DMS153 treated with DMSO at 0.1 percent for 48 hours (cell line): ENCODE results near the gene CFL1.

Source experiments
- DNase-seq: peaks from one replicate; lab custom pipeline; 2025; ENCODE audit not compliant: unreplicated experiment; lab: John Stamatoyannopoulos, UW

CFL1 gene

DNA sequence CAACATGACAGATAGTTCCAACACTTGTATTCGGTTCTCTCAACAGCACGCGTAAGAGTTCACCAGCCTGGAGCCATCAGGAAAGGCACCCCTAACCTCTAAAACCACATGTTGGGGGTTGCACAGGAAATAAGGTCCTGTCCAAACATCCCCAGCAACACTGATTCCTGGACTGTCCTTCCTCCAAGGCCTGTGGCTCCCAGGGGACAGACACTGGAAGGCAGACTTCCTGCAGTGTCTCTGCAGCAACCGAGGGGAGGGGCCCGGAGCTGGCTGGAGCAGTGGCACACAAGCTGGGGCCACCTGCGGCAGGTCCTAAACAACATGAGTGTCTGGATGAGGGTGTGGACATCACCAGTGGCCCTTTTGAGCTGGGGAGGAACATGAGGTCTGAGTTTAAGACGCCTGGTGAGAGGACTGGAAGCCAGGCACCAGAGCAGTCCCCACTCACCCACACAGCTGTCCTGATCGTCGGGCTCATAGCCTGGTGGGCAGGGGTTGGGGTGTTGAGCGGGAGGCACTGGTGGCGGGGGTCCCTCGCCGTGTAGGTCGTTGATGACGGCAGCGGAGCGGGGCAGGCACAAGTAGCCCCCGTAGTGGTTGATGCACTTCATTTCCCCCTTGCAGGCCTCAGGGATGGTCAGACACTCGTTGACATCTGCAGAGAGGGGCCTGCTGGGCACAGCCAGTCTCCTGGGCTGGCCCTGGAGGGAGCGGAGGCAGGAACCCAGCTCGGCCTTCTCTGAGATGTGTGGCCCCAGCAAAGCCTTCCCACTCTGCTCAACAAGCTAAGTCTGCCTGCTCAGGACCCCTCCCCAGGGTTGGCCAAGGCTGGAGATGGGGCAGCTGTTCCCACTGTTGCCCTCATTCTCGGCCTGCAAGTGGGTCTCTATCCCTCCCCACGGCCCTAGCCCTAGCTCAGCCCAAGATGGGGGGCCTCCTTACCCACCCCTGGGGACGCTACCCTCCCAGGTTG is 13.0 kb upstream of the CFL1 start:
- peak; percentile 44 for DNase-seq

- no peak for DNase-seq
Measured at GRCh38 chr11:65870307-65870658, 12.3 kb upstream of the CFL1 start.

GRCh38 chr11:65869643-65870306 is 11.8 kb upstream of the CFL1 start:
- DNase-seq: no peak

DNA sequence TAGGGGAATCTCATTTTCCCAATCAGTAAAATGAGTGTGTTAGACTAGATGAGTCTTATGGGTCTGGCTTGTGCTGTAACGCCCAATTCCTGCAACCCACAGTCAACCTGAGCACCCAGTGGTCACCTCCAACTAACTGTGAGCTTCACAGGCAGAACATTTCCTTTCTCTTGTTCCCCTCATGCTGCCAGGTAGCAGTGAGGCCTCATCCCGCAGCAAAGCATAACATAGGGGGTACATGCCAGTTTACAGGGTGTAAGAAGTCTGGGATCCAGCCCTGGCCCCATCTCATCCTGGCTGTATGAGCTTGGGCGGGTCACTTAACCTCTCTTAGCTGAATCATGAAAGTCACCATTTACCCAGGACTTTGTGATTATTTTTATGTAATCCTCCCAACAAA is 10.9 kb upstream of the CFL1 start:
- no peak for DNase-seq

- DNase-seq: no peak
Measured at GRCh38 chr11:65868076-65868667, 10.2 kb upstream of the CFL1 start.

- DNase-seq: no peak
Measured at GRCh38 chr11:65867284-65868071, 9.5 kb upstream of the CFL1 start.

- DNase-seq: no peak
Measured at GRCh38 chr11:65866509-65867283, 8.7 kb upstream of the CFL1 start.

GRCh38 chr11:65865550-65866172 is 7.7 kb upstream of the CFL1 start:
- no peak for DNase-seq

DNA sequence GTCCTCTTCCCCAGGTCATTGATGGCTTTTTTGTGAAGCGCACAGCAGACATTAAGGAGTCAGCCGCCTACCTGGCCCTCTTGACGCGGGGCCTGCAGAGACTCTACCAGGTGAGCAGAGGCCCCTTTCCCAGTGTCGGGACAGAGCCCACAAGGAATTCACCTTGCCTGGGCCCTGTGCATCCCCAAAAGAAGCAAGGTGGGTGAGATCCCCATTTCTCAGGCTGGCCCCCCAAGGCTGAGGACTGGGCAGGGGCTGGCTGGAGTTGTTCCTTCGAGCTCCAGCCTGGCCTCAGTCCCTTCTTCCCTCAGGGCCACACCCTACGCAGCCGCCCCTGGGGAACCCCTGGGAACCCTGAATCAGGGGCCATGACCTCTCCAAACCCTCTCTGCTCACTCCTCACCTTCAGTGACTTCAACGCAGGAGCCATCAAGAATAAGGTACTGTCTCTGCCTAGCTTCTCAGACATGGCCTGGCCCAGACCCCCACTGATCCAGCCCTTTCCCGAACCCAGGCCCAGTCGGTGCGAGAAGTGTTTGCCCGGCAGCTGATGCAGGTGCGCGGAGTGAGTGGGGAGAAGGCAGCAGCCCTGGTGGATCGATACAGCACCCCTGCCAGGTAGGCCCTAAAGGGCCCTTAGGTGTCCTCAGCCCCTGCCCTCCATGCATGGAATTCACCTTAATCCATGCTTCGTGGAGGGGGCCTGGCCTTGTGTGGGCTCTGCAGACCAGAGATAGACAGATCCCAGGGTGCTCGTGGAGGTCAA is 6.9 kb upstream of the CFL1 start:
- DNase-seq: no peak

DNA sequence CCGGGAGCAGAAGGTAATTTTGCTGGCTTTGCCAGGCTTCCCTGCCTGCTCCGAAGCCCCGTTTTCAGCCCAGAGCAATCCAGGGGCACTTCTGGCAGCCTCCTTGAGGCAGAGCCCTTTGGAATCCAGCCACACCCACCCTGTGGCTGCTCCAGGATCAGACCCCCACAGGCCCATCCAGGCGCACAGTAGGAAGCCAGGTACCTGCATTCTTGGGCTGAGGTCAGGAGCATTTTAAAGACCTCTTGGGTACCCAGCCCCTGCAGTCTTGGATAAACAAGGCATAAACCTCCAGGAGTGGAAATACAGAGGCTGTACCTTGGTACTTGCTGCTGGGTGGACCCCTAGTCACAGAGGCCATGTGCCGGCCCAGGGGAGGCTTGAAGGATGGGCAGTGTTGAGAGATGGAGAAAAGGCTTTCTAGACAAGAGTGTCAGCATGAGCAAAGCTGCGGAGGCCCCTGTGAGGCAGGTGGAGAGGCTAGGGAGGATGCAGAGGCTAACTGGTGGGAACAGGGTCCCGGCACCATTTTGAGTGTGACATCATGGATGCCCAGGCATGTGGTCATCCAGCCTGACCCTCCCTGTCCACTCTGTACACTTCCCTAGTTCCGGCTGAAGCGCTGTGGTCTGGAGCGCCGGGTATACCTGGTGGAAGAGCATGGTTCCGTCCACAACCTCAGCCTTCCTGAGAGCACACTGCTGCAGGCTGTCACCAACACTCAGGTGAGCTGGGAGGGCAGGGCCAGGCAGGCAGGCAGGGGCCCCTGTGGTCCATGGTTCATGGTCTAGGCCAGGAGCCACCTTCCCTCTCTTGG is 6.1 kb upstream of the CFL1 start:
- DNase-seq: no peak

DNA sequence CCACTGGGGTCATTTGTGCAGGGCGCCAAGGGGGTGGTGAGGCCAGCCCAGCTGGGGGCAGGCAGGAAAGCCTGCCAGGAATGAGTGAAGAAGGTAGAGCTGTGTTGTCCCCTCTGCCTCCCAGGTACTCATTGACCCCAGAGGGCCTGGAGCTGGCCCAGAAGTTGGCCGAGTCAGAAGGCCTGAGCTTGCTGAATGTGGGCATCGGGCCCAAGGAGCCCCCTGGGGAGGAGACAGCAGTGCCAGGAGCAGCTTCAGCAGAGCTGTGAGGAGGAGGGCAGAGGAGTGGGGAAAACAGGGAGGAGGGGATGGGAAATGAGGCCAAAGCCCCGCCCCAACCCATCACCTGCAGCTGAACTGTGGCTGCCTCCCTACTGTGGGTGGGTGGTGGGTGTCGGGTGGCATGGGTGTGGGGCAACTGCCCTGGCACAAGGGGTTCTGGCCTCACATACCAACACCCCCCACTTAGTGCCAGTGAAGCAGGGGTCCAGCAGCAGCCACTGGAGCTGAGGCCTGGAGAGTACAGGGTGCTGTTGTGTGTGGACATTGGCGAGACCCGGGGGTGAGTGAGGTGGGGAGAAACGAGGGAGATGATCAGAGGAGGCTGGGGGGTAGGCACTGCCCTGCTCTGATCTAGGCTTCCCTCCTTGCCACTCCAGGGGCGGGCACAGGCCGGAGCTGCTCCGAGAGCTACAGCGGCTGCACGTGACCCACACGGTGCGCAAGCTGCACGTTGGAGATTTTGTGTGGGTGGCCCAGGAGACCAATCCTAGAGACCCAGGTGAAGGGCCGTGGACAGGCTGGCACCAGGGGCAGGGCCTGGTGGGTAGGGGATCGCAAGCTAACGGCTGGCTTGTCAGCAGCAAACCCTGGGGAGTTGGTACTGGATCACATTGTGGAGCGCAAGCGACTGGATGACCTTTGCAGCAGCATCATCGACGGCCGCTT is 5.2 kb upstream of the CFL1 start:
- no peak for DNase-seq

- DNase-seq: no peak
Measured at GRCh38 chr11:65862191-65862735, 4.3 kb upstream of the CFL1 start.

- no peak for DNase-seq
Measured at GRCh38 chr11:65861533-65862183, 3.7 kb upstream of the CFL1 start.

- DNase-seq: no peak
Measured at GRCh38 chr11:65861165-65861505, 3.2 kb upstream of the CFL1 start.

DNA sequence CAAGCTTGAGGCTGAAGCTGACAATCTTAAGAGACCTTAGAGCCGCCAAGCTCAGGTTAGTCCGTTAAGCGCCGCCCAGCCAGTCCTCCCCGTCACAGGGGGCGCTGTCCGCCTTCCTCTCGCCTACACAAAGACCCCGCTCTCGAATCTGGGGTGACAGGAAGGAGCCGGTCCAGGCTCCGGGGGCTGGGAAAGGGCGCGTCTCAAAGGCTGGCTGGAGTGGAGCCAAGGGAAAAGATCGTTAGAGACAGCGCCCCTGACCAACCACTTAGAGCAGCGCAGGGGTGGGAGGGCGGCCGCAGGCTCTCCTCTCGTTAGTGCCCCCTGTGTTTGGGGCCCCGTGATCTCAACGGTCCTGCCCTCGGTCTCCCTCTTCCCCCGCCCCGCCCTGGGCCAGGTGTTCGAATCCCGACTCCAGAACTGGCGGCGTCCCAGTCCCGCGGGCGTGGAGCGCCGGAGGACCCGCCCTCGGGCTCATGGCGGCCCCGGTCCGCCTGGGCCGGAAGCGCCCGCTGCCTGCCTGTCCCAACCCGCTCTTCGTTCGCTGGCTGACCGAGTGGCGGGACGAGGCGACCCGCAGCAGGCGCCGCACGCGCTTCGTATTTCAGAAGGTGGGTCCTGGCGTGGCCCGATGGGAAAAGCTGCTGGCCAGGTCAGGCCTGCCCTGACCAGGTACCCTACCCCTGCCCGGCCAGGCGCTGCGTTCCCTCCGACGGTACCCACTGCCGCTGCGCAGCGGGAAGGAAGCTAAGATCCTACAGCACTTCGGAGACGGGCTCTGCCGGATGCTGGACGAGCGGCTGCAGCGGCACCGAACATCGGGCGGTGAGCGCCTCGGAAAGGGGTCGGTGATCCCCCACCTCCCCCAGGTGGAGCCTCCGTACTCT is 2.5 kb upstream of the CFL1 start, which contains the start of gene MUS81:
MUS81 (plus strand) TSS at position 156 of the 887 bp plus-strand sequence; CDS start at position 477, 321 bp downstream.
- peak; percentile 87 for DNase-seq
